ENCODE results near the gene C1orf21.
A peak's percentile ranks its signal among the peaks of the same experiment; 100 is the strongest.

The C1orf21 gene

GRCh38 chr1:184485751-184486723 is 99.2 kb downstream of the C1orf21 start:
- no peak for DNase-seq (ENCODE audit: low spot score)

DNA sequence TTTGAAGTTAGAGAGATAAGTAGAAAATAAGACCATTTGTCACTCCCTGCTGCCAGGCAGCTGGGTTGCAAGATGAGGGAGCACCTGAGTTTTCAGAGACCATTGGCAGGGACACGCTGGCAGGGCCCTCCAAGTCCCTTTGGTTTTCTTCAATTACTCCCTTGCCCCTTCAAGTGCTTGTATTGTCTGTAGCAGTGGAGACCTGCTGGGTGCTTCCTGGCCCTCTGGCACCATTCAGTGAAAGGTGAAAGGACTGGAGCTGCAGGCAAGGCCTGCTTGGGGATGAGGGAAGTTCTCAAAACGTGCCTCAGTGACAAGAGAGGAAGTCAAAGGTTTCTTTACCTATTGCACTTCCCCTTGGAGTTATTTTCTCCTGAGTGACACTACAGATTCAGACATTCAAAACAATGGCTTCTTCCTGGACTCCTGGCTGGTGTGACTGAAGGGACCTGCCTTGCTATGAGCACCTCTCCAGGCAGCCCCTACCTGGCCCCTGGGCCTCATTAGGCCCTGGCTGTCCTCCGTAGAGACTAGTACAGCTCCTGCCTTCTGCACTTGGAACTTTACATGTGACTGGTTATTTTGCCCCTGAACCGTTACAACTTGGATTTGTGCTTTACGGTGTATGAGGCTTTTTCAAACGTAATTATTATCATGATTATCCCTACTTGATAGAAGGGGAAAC is 100.1 kb downstream of the C1orf21 start:
- DNase-seq (ENCODE audit: low spot score) = no peak

- DNase-seq (ENCODE audit: low spot score) = no peak
Measured at GRCh38 chr1:184487531-184488193, 100.8 kb downstream of the C1orf21 start.

- no peak for DNase-seq (ENCODE audit: low spot score)
Measured at GRCh38 chr1:184489908-184490307, 103.1 kb downstream of the C1orf21 start.

- DNase-seq (ENCODE audit: low spot score) = no peak
Measured at GRCh38 chr1:184492536-184492935, 105.7 kb downstream of the C1orf21 start.

DNA sequence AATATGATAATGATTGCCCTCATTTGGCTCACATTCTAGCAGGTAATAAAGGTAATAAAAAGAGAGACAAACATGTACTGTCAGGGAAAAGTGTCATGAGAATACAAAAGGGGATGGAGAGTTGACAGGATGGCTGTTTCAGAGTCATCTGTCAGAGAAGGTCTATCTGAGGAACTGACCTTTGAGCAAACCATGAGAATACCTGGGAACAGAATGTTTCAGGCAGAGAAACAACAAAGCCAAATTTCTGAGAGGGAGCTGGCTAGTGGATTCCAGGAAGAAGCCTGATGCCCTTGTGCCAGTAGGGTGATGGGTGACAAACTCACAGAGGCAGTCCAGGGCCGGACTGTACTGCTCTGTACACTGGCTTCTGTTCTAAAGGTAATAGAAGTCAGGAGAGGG is 107.2 kb downstream of the C1orf21 start:
- no peak for DNase-seq (ENCODE audit: low spot score)

GRCh38 chr1:184494929-184495328 is 108.1 kb downstream of the C1orf21 start:
- peak; percentile 29 for DNase-seq (ENCODE audit: low spot score)

- no peak for DNase-seq (ENCODE audit: low spot score)
Measured at GRCh38 chr1:184497959-184498723, 111.3 kb downstream of the C1orf21 start.

DNA sequence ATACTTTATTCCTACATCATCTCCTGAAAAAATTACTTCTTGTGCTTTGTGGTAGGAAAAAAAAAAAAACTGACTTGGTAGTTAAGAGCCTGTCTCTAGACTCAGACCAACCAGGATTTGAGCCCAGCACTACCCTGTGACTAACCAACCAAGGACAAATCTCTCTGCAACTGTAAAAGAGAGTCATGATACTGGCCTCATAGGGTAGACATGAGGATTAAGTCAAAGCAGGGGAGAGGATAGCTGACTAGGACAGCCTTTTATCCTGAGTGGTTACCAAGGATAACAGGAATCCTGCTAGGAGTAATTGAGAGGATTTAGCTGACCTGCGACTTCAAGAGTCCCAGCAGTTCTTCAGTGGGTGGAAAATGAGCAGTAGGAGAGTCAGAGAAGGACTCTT is 112.8 kb downstream of the C1orf21 start:
- DNase-seq (ENCODE audit: low spot score) = no peak

DNA sequence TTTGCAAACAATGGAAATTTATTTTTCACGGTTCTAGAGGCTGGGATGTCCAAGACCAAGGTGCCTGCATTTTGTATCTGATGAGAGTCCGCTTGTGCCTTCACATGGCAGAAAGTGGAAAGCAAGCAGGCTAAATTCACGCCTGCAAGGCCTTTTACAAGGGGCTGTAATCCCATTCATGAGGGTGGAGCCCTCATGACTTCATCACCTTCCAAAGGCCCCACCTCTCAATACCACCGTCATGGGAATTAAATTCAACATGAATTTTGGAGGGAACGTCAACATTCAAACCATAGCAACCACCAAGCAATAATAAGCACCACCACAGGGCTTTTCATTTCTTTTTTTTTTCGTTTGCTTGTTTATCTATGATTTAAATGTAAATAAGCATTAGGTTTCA is 115.3 kb downstream of the C1orf21 start:
- DNase-seq (ENCODE audit: low spot score) = no peak

- DNase-seq (ENCODE audit: low spot score) = no peak
Measured at GRCh38 chr1:184503221-184503749, 116.5 kb downstream of the C1orf21 start.

- DNase-seq (ENCODE audit: low spot score) = no peak
Measured at GRCh38 chr1:184504040-184504954, 117.5 kb downstream of the C1orf21 start.

DNA sequence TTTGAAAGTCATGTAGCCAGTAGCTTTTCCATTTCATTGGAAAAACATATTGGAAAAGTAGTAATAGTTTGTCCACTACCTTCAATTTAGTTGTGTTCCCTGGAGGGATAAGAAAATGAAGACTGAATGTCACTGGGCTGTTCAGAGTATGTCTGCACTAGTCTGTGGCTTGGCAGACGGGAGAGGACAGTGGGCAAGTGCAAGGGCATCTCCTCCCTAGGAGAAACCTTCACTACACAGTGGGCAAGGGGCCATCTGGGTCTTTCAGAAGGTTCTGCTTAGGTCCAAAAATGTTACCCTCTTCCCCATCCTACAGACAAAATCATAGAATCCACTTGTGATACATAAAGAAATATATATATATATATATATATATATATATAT is 118.1 kb downstream of the C1orf21 start:
- DNase-seq (ENCODE audit: low spot score) = no peak

DNA sequence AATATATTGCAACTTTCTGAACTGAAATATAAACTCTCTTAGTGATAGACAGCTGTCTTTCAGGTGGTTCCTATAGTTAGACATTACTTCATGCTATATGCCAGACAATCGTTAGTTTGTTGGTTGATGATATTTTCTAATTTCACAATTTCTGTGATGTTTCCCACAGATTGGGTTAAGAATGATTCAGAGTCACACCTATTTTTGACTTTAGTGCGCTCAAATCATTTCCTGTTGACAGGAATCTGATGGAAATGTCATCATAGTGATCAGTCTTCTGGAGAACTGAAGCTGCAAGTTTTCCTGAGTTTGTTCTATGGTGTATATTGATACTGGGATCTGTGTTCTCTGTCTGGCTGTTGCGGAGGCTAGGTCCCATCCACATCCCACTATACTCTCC is 119.7 kb downstream of the C1orf21 start:
- no peak for DNase-seq (ENCODE audit: low spot score)

- no peak for DNase-seq (ENCODE audit: low spot score)
Measured at GRCh38 chr1:184507165-184507564, 120.3 kb downstream of the C1orf21 start.

GRCh38 chr1:184507604-184508280 is 120.9 kb downstream of the C1orf21 start:
- DNase-seq (ENCODE audit: low spot score) = no peak

GRCh38 chr1:184509105-184509504 is 122.3 kb downstream of the C1orf21 start:
- DNase-seq (ENCODE audit: low spot score) = no peak

DNA sequence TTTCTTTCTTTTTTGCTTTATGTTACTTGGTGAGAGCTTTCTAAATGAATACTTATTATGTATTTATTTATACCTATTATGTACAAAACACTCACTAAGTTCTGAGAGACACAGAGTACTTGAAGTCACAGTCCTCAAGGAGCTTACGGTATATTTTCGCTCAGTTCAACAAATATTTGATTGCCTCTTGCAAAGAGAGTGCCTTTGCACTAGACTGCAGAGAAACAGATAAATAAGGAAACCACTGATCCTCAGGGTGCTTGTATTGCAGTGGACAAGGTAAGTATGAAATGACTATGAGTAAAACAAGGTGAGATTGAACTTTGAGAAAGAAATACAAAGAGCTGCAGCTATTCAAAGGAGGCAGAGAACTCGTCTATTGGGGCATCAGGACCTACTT is 123.3 kb downstream of the C1orf21 start:
- DNase-seq (ENCODE audit: low spot score) = no peak

GRCh38 chr1:184512724-184513123 is 125.9 kb downstream of the C1orf21 start:
- no peak for DNase-seq (ENCODE audit: low spot score)

- DNase-seq (ENCODE audit: low spot score) = no peak
Measured at GRCh38 chr1:184513421-184513820, 126.6 kb downstream of the C1orf21 start.
